Suppressor macrophage (primary cell): Measurements from ENCODE around the gene C6.
"Not testable (repeated sequence)": the region's sequence is repeated elsewhere in the genome, so short reads cannot be mapped to it uniquely, and the experiment has no call there.

Source experiments
- DNase-seq, 4 experiments: peaks; one replicate each; pipeline ENCODE4 v3.0.0-alpha.2; 2020 to 2022

Gene C6

GRCh38 chr5:41199660-41200059 lies 13.7 kb downstream of the C6 start:
- no peak for DNase-seq

GRCh38 chr5:41196197-41196596 lies 17.1 kb downstream of the C6 start:
- DNase-seq = no peak

GRCh38 chr5:41195228-41195627 lies 18.1 kb downstream of the C6 start:
- DNase-seq = no peak

DNA sequence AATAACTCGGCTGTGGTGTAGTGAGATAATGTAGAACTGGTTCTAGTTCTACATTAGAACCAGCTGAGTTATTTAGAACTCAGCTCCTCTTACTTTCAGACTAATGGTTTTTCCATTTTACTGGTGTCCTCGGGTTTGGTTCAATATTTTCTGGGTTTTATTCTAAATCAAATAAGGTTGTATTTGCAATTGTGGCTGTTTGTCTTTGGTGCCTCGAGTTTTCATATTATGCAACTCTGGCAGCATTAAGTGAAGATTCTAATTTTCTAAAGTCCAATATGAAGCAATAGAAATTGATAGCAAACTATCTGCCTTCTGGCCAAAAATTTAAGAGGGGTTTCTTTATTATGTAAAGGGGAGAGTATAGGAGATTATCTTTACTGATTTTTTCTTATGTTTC lies 19.0 kb downstream of the C6 start:
- DNase-seq = no peak

DNA sequence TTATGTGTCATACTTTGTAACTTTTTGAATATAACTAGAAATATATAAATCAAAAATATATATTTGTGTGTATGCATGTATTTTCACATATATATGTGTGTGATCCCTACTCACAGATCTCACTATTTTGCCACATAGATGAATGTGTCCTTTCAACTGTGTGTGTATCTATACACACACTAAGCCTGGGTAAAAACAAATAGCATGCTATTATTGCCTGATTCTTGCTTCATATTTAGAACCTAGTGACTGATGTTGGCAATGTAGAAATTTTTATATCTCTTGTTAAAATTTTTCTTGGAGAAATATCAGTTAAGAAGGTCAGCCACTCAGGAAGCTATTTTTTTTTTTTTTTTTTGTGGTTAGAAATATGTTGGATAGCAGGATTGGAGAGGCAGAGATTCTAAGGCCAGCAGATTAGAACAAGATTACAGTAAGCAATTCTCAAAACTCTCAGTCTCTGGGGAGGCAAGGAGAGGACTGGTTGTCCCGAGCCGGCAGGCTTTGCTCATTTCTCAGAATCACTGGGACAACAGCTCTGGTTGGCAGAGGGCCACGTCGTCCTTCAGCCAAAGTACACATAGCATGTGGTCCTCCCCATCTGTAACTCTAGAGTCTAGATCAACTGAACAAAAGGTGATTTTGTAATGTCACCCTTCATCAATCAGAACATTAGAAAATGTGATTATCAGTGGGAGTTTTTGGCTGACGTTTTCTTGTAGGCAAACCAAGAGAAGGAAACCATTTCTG lies 19.7 kb downstream of the C6 start:
- DNase-seq = no peak

DNA sequence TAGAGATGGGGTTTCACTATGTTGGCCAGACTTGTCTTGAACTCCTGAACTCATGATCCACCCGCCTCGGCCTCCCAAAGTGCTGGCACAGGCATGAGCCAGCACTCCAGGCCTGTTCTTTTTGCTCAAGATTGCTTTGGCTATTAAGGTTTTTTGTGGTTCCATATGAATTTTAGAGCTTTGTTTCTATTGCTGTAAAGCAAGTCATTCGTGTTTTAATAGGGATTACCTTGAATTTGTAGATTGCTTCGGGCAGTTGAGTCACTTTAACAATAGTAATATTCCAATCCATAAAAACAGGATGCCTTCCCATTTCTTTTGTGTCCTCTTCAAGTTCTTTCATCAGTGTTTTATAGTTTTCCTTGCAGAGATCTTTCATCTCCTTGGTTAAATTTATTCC lies 22.1 kb downstream of the C6 start:
- DNase-seq = no peak

DNA sequence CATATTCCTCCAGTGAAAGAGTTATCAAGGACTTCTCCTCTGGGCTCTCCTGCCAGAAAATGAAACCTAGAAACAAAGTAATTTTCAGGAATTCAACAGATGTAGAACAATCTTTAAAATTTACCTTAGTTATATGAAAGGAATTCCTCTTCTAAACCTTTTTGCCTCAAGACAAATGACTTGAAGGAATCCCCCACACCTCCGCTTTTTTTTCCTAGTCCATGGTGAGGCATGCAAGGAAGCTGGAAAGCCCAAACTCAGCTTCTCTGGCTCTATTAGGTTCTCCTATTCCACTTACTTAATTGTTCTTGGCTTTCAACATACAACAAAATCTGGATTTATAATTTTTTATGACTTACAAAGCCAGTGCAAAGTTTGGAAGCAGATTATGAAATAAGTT lies 27.2 kb downstream of the C6 start:
- no peak for DNase-seq

GRCh38 chr5:41183331-41183730 lies 30.0 kb downstream of the C6 start:
- not testable (repeated sequence) for DNase-seq

DNA sequence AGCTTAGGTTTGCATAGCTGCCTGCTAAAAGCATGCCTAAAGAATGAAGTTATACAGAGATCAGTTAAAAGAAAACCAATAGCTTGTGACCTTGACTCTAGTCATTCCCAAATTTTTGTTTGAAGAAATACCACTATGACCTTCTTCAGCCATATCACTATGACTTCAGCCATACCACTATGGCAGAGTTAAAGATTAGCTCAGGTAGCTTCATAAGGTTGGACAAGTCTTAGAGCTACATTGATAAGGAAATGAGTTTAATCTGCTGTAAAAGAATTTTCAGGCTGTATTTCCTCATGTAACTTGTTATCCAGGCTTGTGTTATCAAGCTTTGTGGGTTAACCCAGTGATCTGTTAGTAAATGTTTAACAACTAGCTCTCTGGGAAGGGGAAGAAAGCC lies 30.7 kb downstream of the C6 start:
- no peak for DNase-seq

- DNase-seq = no peak
These were observed 31.4 kb downstream of the C6 start for GRCh38 chr5:41181691-41182564.

DNA sequence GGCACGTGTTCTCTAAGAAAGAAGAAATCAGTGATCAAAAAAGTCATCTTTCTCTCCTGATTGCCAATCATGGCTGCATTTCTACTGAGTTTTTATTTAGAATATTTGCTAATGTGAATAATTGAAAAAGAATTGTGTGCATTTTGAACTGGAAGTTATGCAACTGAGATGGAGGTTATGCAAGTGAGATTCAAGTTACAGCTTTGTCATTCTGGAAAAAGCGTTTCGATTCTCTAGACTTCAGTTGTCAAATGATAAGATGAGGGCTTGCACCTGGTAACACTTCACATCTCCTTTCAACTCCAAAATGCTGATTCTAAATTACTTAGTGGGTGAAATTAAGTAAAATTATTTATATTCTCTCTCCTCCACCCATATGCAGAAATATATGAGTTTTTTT lies 36.4 kb downstream of the C6 start:
- DNase-seq = no peak

DNA sequence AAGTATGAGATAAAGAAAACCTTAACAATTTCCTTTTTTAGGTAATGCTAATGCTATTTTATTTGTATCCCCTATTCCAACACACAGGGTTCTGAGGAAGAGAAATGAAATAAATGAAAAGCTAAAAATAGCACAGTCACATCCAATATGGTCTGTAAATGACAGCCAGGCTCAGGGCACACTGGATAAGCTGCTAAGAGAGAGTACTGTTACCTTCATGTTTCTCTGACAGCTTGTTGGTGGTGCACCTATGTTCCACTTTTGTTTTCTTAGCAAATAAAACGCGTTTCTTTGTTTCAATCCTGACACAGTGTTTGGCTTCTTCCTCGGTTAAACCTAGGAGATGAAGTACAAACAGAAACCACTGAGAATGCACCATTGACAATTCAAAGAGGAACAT lies 41.3 kb downstream of the C6 start:
- no peak for DNase-seq

- no peak for DNase-seq
These were observed 52.1 kb downstream of the C6 start for GRCh38 chr5:41161271-41161670.

DNA sequence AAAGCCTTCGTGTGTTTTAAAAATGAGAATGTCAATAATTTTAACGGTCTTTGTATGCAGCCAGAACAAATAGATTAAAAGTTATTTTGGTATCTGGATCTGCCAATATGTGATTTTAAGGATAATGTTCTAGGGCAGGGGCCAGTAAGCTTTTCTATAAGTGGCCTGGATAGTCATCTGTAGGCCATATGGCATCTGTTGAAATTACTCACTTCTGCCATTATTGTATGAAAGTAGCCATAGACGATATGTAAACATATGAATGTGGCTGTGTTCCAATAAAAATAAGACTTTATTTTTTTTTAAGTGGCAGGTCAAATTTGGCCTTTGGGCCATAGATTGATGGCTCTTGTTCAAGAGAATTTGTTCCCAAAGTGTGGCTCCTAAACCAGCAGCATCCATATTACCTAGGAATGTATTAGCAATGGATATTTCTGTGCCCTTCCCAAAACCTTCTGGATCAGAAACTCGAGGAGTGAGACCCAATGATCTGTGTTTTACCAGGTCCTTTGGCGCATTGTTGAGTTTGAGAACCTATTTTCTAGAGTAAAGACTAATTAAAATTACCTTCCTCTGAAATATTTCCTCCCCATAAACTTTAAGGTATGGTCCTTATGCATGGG lies 55.9 kb downstream of the C6 start:
- DNase-seq = no peak

DNA sequence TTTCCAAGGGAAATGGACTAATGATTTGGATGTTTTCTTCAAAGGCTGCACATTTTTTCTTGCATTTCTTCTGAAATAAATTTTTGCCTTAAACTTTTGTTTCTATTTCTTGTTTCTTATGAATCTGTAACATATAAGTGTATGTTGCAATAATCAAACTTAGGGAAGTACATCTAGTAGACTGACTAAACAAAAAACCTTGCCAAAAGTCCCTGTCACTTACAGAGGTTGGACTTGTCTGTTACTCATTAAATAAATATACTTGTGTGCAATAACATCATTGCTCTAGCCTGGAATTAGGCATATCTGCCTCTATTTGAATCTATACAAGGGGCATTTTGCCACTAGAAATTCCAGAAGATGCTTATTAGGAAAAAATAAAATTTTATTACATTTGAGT lies 56.6 kb downstream of the C6 start:
- DNase-seq = no peak

DNA sequence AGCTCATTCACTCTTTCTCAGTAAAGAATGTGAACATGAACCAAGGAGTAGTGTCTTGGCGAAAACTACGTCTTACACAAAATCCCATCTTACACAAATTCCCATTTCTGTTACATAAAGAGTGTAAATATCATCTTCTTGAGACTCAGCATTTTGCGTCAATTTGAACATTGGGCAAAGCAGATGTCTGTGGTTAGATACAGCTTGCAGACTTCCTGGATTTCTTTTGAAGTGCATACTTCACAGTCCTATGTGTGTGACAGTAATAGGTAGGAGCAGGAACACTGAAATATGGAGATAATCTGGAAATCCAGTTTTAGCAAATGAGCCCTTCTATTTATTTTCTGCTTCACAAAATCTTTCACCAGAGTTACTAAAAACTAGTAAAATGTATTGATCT lies 58.8 kb downstream of the C6 start:
- no peak for DNase-seq

DNA sequence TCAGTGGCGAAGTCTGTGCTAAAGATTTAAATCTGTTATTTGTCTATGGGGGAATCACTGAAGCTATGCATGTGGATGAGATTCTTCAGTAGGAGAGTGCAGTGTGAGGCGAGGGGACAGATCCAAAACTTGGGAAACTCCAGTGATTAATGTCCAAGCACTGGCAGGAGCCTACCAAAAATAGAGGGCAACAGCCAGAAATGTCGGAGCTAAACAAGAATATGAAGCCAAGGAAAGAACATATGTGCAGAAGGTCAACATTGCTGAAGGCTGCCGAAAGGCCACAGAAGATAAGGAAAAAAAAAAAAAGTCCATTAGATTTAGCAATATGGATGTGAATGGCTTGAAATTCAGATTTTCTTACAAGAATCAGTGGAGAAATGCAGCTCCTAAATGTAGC lies 61.8 kb downstream of the C6 start:
- no peak for DNase-seq

GRCh38 chr5:41148448-41148847 lies 64.9 kb downstream of the C6 start:
- no peak for DNase-seq

DNA sequence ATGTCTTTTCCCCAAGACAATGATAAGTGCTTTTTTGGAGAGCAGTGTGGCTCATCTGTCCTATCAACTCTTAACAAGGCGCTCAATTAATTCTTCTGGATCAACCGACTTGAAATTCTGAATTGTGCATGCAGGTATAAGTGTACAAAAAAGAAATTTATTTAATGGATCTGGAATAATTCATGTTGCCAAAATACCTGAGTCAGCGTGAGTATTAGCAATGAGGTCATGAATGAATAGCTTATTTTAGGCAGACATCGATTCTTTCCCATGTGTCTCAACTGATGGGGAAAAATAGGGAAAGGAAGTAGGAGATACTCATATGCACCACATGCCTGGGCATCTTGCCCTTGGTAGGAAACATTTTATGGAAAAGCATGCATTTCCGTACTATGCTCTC lies 68.0 kb downstream of the C6 start:
- DNase-seq = no peak

GRCh38 chr5:41143131-41143901 lies 70.0 kb downstream of the C6 start:
- no peak for DNase-seq

DNA sequence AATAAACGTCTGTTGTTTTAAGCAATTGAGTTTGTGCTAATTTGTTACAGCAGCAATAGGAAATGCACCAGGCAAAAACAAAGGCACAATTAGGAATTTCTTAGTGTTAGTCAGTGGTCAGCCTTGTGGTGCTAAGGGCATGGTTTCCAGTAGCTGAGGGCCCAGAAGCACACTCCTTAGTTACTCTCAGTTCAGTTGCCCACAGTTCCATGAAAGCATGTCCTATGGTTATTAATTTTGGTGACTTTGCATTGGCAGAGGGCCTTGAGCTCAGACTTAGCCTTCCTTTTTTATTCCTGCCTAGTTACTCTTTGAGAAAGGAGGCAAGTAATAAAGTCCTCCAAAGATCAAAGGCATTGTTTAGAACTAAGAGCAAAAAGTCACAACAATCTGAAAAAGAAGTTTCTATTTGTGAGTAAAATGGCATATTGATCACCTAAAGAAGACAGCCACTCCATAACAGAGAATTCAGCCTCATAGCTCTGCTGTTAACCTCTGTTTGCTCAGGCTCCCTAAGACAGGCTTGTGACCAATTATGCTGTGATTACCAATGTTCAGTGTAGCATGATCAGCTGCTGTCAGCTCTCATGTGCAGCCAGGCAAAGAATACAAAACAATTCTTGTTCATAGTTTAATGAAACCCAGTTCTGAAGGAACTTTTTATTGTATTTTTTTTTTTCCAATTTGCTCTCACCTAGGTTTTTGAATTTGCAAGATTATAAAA lies 85.2 kb downstream of the C6 start:
- no peak for DNase-seq

- DNase-seq = no peak
These were observed 90.9 kb downstream of the C6 start for GRCh38 chr5:41122459-41122858.
